ENCODE results near the gene RTL10. TPM values are rescaled to one million over a fixed set of nuclear protein-coding genes. Genes with fewer than 3 reads are reported as not detected.

The RTL10 gene
- total and polyA plus RNA-seq, 2 donors (not counting 1 experiment from before 2014, with no cell fraction given), result 6.4 to 15.2 TPM

- Histone ChIP-seq H3K27ac (ENCODE audit: low read length in 2 of 2) (no peak overlapping the region), H3K79me2 (ENCODE audit: control insufficient read depth, insufficient read depth, low read length) (no peaks in the 10 kb centered on the region), H3K4me2 (replicated peaks; ENCODE audit: low read depth, low read length, poor library complexity, severe bottlenecking) (no peak overlapping the region), H2AFZ (ENCODE audit: insufficient read depth, low read depth, low read length, poor library complexity, severe bottlenecking) (no peak overlapping the region), H3K36me3 (replicated peaks in 1 of 2; ENCODE audit: control extremely low read depth in 1 of 2, control insufficient read depth in 1 of 2, extremely low read depth in 1 of 2, insufficient read depth in 2 of 2, low read length in 1 of 2) (no peaks in the 10 kb centered on the region), H3K27me3 (replicated peaks in 1 of 4; ENCODE audit: control extremely low read depth in 1 of 4, control insufficient read depth in 3 of 4, insufficient read depth in 4 of 4, low read length in 3 of 4) (no peaks in the 10 kb centered on the region), H3K9me3 (ENCODE audit: control extremely low read depth in 1 of 3, control insufficient read depth in 2 of 3, insufficient read depth in 1 of 3, low read length in 2 of 3) (no peaks in the 10 kb centered on the region), H3K9ac (ENCODE audit: low read length) (no peak overlapping the region), H3K4me3 (ENCODE audit: control extremely low read depth in 1 of 5, extremely low read depth in 1 of 5, insufficient read depth in 1 of 5, low read depth in 2 of 5, low read length in 4 of 5) (no peak overlapping the region), H3K4me1 (ENCODE audit: control insufficient read depth in 2 of 2, insufficient read depth in 2 of 2, low read length in 2 of 2) (peaks cover 20 to 21% of the 10 kb centered on the region in 2 donors), H4K20me1 (ENCODE audit: control insufficient read depth, insufficient read depth, low read length, poor library complexity, severe bottlenecking) (no peaks in the 10 kb centered on the region)
- WGBS (ENCODE audit: insufficient coverage), result 94% methylated on average over 13 of the region's 13 CpGs
- H3K27ac Mint-ChIP-seq, result no peak overlapping the region
- ATAC-seq (ENCODE audit: low read depth), result no peak
- CTCF ChIA-PET, result interaction anchor here (0.6 kb wide), 1 partner anchor 27 kb away, joined by 3 read pairs; no protein-coding TSS in a partner anchor
- H3K9me3 Mint-ChIP-seq (ENCODE audit: insufficient read depth), result no peaks in the 10 kb centered on the region
- no peak for DNase-seq
- H3K4me1 Mint-ChIP-seq, result peaks cover 21% of the 10 kb centered on the region
- POLR2A ChIA-PET, result no interaction called here
- no peaks in the 10 kb centered on the region for H3K27me3 Mint-ChIP-seq
- intact Hi-C loops (cut with micrococcal nuclease), result loop anchor here (5.0 to 10.0 kb wide), 2 partner anchors 49 to 58 kb away; partner anchors contain the start of genes COMT and TXNRD2
- peak overlapping the region; percentile 35 for H3K4me3 Mint-ChIP-seq
- TF ChIP-seq EZH2 (IDR thresholded peaks at IDR 0.05; ENCODE audit: borderline replicate concordance, insufficient read depth, low read depth, low read length, poor library complexity, severe bottlenecking), result no peak
Observed at GRCh38 chr22:19892925-19893324, 38.3 kb upstream of the RTL10 start.

GRCh38 chr22:19892257-19892879, 37.7 kb upstream of the RTL10 start:
- Histone ChIP-seq H2AFZ (ENCODE audit: insufficient read depth, low read depth, low read length, poor library complexity, severe bottlenecking) (peak overlapping the region; percentile 69), H3K36me3 (replicated peaks in 1 of 2; ENCODE audit: control extremely low read depth in 1 of 2, control insufficient read depth in 1 of 2, extremely low read depth in 1 of 2, insufficient read depth in 2 of 2, low read length in 1 of 2) (no peaks in the 10 kb centered on the region), H3K27ac (ENCODE audit: low read length in 2 of 2) (no peak overlapping the region), H3K4me2 (replicated peaks; ENCODE audit: low read depth, low read length, poor library complexity, severe bottlenecking) (peak overlapping the region; percentile 78), H4K20me1 (ENCODE audit: control insufficient read depth, insufficient read depth, low read length, poor library complexity, severe bottlenecking) (no peaks in the 10 kb centered on the region), H3K79me2 (ENCODE audit: control insufficient read depth, insufficient read depth, low read length) (no peaks in the 10 kb centered on the region), H3K4me3 (ENCODE audit: control extremely low read depth in 1 of 5, extremely low read depth in 1 of 5, insufficient read depth in 1 of 5, low read depth in 2 of 5, low read length in 4 of 5) (peak overlapping the region in 4 of 5 experiments; percentile 33 to 58 (median 40)), H3K4me1 (ENCODE audit: control insufficient read depth in 2 of 2, insufficient read depth in 2 of 2, low read length in 2 of 2) (peaks cover 20 to 22% of the 10 kb centered on the region in 2 donors), H3K27me3 (replicated peaks in 1 of 4; ENCODE audit: control extremely low read depth in 1 of 4, control insufficient read depth in 3 of 4, insufficient read depth in 4 of 4, low read length in 3 of 4) (no peaks in the 10 kb centered on the region), H3K9ac (ENCODE audit: low read length) (peak overlapping the region; percentile 50), H3K9me3 (ENCODE audit: control extremely low read depth in 1 of 3, control insufficient read depth in 2 of 3, insufficient read depth in 1 of 3, low read length in 2 of 3) (no peaks in the 10 kb centered on the region)
- ChIA-PET CTCF (interaction anchor here (0.6 to 0.9 kb wide), 2 partner anchors 18 to 27 kb away, joined by 3 to 4 read pairs; no protein-coding TSS in a partner anchor), POLR2A (interaction anchor here (1.2 kb wide), 1 partner anchor 37 kb away, joined by 3 read pairs; no protein-coding TSS in a partner anchor)
- Mint-ChIP-seq H3K27me3 (no peaks in the 10 kb centered on the region), H3K4me3 (peak overlapping the region; percentile 82), H3K4me1 (peaks cover 21% of the 10 kb centered on the region), H3K27ac (peak overlapping the region; percentile 46), H3K9me3 (ENCODE audit: insufficient read depth) (no peaks in the 10 kb centered on the region)
- TF ChIP-seq CTCF (IDR thresholded peaks at IDR 0.05), result no peak
- TF ChIP-seq EZH2 (IDR thresholded peaks at IDR 0.05; ENCODE audit: borderline replicate concordance, insufficient read depth, low read depth, low read length, poor library complexity, severe bottlenecking), result no peak
- 20% methylated on average over 22 of the region's 24 CpGs for WGBS (ENCODE audit: insufficient coverage)
- intact Hi-C loops (cut with micrococcal nuclease), result loop anchor here (5.0 to 10.0 kb wide), 2 partner anchors 50 to 58 kb away; partner anchors contain the start of genes COMT and TXNRD2
- no peak for ATAC-seq (ENCODE audit: low read depth)
- no peak for DNase-seq

Measured in B cell (primary cell).